Umbilical cord (tissue), 2 donors: ENCODE measurements around the gene FRS2. TPM values are rescaled to one million over a fixed set of nuclear protein-coding genes. Genes with fewer than 3 reads are reported as not detected.

Source experiments
- DNase-seq: peaks from one replicate; pipeline ENCODE4 v3.0.0-alpha.2; 2015; ENCODE audit warnings: low spot score
- total RNA-seq: library from RNA; depleted of rRNA; stranded (reverse); fragments of >200 nt; gene quantifications from one replicate; pipeline ENCODE4 v1.2.3, GENCODE V29; 2014; ENCODE audit warnings: low replicate concordance; ENCODE audit not compliant: insufficient read depth

The FRS2 gene
- total RNA-seq, 1 donor from 2014 or later: 84.0 TPM

GRCh38 chr12:69501154-69501895, 31.1 kb downstream of the FRS2 start:
- no peak for DNase-seq

- no peak for DNase-seq
These were observed 32.3 kb downstream of the FRS2 start for GRCh38 chr12:69502345-69503081.

DNA sequence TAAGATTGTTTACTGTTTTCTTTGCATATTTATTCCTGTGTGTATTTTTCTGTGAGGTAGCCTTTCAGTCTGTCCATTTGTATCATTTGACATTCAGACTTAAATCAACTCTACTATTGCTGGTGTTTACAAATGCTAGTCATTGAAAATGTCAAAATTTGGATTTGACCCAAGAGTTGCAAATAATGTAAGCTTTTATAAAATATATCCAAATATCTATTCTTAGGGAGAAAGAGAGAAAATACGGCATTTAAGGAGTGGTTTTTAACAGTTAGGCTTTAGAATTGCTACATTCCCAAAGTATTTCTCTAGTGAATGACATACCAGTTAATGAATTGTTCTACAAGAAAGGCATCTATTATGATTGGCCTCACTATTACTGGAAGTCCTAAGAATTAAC, 37.9 kb downstream of the FRS2 start:
- DNase-seq: no peak

DNA sequence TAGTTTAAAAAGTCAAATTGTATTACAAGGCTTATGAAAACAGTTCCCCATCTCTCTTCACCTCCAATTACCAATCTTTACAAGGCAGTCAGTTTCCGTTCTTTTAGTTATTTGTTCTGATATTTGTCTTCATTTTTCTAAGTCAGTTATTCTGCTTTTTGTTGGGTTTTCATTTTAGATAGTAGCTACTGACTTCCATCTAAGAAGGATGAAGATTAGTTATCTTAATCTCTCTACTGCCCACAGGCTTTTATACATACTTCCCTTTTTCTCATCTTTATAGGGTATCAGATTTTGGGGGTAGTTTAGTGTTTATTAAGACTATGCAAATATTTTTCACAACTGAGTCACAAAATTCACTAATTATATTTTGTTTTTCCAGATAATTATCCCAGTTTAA, 38.4 kb downstream of the FRS2 start:
- no peak for DNase-seq

DNA sequence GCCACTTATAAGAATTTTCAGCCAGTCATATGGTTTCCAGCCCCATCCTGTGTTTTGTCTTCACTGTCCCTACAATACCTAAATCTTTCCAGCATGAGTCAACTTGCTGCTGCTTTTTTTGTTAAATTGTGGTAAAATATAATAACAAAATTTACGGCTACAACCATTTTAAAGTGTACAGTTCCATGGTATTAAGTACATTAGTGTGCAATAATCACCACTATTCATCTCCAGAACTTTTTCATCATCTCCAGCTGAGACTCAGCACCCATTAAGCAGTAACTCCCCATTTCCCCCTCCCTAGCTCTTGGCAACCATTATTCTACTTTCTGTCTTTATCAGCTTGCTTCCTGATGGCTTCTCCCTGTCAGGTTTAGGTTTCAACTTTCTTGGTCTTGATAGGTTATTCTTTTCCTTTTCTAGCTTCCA, 39.1 kb downstream of the FRS2 start:
- DNase-seq: no peak

DNA sequence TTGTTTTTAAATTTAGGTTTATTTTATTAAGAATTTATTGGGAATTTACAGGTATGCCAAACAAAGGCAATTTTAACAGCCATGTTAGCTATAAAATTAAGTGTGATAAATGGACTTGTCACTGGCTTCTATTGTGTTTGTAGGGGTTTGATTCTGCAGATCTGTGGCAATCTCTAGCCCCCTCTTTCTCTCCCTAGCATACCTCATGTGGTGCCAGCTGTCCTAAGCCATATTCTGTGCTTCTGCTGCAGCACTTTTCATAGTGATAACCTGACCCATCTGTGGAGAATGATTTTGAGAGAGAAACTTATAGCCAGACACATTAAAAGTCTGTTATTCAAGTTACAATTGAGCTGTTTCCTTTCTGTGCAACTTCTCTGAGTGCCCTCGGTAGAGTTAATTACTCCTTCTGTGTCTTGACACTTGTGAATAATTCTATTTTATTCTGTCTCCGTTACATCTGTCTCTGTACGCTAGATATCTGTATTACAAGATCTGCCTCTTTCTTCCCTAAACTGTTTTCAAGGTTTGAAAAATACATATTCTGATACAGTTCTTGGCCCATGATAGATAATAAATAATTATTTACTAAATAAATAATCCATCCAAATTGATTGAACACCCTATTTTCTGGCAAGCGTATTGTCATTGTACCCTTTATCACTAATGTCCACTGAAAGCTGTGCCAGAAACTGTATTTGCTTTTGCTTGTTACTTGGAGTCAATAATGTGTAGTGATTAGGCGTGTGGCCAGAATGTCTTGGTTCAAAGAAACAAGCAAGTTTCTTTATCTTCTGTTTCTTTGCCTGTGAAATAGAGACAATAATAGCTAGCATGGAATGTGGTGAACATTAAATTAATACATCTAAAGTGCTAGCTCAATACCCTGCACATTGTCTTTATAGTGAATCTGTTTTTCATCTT, 40.0 kb downstream of the FRS2 start:
- DNase-seq: no peak

DNA sequence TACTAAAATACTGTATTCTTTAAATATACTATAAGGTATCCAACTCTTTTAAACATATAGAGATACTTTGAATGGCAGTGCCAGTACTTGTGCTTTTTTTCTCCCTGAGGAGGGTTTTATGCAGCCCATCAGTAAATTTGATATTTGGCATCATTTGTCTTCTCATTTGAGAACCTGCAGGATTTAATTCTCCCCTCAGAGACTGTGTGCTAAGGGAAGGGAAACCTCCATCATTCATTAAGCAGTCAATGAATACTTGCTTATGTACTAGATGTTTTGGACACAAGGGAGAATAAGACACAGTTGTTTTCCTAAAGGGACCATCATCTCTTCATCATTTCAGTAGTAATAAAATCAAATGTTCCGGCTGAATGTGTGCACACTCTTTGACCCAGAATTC, 40.8 kb downstream of the FRS2 start:
- DNase-seq: no peak

DNA sequence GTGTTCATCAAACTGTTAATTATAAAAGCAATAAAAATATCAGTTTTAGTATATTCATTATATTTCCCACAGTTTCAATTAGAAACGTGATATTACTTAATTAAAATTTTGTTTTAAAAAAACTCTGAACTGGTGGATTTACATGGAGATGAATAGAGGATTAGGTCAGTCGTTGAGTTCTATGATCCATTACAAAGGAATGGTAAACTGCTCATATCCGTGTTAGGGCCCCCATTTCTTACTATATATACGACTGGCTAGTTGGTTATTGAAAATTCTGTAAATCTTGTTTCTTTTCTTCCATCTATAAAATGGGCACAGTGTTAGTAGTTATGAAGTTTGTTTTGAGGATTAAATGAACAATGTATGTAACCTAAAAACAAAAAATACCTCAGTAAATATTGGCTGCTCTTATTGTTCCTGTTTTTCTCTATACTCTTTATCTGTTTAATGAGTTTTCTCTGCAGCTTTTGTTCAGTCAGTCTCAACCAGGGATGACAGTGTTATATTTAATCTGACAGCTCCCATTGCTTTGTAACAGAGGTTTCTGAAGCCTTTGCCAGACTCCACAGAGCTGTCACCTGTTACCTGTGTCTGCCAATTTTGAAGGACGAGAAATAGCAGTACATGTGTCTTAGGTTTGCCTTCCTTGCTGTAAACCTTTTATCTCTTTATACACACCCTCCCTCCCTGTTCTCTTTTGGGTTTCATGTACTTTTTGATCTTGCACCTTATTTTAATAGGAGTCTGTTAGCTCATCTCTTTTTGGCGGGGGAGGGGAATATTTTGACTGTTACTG, 41.5 kb downstream of the FRS2 start:
- DNase-seq: no peak

- DNase-seq: no peak
These were observed 42.6 kb downstream of the FRS2 start for GRCh38 chr12:69512820-69513219.

DNA sequence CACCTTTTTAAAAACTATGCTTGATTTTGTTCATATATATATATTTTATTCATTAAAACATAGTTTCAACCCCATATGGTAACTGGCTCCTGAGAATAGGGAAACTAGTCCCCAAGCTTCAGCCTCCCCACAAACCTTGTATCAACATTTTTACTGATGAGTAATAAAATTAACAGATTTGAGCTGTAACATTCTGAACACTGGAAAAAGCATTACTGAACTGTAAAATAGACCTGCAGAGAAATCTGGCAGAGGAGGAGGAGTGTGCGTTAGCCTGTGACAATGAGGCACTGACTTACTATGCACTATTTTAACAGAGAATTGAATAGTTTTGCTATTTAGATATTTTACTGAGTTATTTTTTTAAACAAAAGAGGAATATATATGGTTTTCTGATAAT, 43.1 kb downstream of the FRS2 start:
- no peak for DNase-seq

- DNase-seq: no peak
These were observed 43.9 kb downstream of the FRS2 start for GRCh38 chr12:69514111-69514510.

DNA sequence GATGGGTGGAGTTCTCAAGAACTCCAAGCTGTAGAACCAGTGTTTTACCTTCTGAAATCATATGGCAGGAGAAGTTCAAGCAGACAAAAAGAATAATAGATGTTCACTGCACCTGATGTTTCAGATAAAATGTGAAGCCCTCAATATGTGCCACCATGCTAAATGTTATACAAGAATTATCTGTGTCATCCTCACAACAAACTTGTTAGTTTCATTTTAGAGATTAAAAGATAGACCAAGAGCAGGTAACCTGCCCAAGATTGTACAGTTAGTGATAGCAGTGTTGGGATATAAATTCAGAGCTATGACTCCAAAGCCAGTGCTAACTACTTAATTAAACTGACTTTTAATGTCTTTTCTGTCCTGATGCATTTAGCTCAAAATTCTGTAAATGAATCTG, 44.7 kb downstream of the FRS2 start:
- DNase-seq: no peak

DNA sequence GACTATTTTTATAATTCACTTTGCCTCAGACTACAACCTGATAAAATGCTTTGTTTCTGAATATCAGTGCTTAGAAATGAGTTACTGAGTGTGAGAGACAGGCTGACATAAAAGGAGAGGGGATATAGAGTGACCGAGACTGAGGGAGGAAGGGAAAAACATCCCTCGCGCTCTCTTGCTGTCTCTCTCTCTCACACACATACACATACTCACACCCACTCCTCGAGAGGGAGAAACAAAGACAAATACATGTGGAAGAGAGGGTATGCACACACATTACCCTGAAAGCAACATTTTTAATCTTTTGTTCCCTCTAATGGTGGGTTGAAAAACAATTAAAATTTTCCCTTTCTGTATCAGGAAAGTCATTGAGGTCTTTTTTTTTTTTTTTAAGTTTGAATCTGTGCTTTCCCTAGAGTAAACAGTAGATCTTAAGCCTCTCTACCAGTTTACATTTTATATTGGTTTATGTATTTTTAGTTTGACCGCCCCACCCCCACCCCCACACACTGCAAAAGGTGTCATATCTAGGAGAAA, 45.3 kb downstream of the FRS2 start:
- no peak for DNase-seq

DNA sequence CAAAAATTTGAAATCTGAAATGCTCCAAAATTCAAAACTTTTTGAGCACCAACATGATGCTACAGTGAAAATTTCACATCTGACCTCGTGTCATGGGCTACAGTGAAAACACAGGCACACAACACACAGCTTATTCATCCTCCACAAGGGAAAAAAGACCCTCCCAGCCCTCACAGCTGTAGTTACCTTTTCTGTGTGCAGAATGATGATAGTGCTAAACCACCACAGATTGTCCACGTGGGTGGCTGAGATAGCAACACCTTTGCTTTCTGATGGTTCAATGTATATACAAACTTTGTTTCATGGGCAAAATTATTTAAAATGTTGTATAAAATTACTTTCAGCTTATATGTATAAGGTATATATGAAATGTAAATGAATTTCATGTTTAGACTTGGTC, 46.8 kb downstream of the FRS2 start:
- no peak for DNase-seq

DNA sequence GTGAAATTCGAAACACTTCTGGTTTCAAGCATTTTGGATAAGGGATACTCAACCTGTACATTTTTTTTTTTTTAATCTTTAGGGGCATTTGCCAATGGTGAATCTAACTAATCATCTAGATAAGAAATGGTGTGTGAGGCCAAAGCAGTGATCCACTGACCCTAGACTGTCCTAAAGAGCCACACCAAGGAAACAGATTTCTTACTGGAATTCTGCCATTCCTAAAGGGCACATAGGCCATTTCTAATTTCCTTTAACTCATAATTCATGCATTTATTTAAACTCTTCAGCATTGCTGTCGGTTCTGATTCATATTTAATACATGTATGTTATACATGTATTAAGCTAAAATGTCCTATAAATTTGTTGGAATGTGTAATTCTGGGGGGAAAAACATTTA, 47.2 kb downstream of the FRS2 start:
- no peak for DNase-seq

DNA sequence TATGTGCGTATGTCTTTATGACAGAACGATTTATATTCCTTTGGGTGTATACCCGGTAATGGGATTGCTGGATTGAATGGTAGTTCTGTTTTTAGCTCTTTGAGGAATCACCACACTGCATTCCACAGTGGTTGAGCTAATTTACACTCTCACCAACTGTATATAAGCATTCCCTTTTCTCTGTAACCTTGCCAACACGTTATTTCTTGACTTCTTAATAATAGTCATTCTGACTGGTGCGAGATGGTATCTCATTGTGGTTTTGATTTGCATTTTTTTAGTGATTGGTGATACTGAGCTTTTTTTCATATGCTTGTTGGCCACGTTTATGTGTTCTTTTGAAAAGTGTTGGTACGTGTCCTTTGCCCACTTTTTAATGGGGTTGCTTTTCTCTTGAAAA, 49.7 kb downstream of the FRS2 start:
- no peak for DNase-seq

DNA sequence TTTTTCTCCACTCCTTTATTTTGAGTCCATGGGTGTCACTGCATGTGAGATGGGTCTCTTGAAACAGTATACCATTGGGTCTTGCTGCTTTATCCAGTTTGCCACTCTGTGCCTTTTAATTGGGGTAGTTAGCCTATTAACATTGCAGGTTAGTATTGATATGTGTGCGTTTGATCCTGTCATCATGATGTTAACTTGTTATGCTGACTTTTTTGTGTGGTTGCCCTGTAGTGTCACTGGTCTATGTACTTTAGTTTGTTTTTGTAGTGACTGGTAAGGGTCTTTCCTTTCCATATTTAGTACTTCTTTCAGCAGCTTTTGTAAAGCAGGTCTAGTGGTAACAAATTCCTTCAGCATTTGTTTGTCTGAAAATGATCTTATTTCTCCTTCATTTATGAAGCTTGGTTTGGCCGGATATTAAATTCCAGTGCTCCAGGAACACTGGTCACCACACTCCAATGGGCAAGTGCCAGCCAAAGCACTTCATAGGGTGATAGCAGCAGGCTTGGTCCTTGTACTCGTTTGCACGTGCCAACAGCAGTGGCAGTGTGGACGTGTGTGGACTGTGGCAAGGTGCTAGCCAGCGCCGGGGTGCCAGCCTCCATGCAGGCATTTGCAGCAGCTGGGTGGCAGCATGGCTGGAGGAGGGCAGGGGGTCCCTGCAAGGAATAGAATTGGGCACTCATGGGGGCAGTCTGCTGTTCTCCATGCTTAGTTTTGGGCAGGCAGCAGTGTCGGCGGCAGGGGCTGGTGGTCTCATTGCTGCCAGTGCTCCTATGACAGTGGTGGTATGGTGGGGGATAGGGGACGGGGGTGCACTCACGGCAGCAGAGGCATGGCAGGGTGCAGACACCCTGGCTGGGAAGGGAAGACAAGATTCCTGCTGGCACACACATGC, 53.5 kb downstream of the FRS2 start:
- DNase-seq: no peak

- no peak for DNase-seq
These were observed 54.1 kb downstream of the FRS2 start for GRCh38 chr12:69524331-69524630.

DNA sequence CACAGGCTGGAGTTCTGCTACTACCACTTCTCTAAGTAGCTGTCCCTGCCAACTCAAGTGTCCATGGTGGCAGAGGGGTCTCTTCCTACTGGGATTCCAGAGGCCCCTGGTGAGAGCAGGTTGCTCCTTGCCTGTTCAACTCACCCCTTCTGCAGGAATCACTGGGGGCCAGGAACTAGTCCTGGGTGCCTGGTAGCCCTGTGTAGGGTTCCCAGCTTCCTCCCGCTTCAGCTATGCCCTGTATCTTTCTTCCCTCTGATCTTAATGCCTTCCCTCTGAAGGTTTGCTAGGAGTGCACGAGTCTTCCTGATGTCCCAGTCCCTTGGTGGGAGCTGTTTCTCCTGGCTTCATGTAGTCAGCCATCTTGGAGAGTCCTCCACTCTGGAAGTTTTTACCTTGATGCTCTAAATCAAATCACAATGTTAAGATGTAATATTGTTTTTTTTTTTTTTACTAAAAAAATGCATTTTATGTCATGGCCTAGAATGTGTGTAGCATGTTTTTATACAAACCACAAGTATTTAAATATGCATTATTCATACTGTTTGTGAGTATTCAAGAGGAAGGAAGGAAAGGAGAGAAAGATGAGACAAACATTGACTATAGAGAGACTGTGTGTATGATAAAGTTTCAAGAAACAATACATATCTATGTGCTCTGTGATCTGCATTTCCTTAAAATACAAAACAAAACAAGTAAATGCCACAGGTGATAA, 54.7 kb downstream of the FRS2 start:
- no peak for DNase-seq
